ENCODE measurements around the gene LYSMD4.

DNA sequence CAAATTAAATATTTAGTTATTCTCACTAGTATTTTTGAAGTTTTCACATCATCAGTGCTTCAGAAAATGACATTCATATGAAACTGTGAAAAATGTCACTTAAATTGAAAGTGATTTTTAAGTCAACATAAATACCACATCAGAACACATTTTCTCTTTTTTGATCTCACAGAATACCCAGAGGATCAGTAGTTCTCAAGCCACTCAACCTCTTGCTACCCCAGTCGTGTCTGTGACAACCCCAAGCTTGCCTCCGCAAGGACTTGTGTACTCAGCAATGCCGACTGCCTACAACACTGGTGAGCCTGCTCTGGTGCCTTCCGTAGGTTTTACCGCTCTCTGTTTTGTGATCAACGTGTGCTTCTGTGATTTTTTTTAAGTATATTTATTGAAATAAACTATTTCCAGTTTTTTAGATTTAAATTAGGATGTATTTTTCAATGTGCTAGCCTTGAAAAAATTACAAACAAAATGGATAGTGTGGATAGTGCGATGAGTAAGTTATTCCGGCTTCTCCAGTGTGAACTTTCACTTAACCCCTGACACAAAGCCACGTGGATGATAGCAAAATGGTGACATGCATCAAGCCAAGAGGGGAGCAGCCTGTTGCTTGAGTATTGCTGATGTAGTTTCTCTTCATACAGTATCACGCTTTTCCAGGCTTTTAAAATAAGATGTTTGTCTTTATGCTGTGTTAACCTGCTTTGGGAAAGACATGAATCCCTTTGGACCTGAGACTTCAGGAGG lies 26.5 kb downstream of the LYSMD4 start:
- TF ChIP-seq, protein P1, sequence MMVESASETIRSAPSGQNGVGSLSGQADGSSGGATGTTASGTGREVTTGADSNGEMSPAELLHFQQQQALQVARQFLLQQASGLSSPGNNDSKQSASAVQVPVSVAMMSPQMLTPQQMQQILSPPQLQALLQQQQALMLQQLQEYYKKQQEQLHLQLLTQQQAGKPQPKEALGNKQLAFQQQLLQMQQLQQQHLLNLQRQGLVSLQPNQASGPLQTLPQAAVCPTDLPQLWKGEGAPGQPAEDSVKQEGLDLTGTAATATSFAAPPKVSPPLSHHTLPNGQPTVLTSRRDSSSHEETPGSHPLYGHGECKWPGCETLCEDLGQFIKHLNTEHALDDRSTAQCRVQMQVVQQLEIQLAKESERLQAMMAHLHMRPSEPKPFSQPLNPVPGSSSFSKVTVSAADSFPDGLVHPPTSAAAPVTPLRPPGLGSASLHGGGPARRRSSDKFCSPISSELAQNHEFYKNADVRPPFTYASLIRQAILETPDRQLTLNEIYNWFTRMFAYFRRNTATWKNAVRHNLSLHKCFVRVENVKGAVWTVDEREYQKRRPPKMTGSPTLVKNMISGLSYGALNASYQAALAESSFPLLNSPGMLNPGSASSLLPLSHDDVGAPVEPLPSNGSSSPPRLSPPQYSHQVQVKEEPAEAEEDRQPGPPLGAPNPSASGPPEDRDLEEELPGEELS (CRISPR knock-in tag; IDR thresholded peaks at IDR 0.05) = no peak
- TF ChIP-seq, protein P2, sequence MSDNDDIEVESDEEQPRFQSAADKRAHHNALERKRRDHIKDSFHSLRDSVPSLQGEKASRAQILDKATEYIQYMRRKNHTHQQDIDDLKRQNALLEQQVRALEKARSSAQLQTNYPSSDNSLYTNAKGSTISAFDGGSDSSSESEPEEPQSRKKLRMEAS (CRISPR knock-in tag; IDR thresholded peaks at IDR 0.05) = no peak
- TF ChIP-seq SMAD3 (CRISPR knock-in tag; IDR thresholded peaks at IDR 0.05; ENCODE audit: borderline replicate concordance) = no peak
- TF ChIP-seq RELA (CRISPR knock-in tag; IDR thresholded peaks at IDR 0.05; ENCODE audit: borderline replicate concordance) = no peak
- TF ChIP-seq ETV6 (CRISPR knock-in tag; IDR thresholded peaks at IDR 0.05) = no peak
- TF ChIP-seq, protein P3, sequence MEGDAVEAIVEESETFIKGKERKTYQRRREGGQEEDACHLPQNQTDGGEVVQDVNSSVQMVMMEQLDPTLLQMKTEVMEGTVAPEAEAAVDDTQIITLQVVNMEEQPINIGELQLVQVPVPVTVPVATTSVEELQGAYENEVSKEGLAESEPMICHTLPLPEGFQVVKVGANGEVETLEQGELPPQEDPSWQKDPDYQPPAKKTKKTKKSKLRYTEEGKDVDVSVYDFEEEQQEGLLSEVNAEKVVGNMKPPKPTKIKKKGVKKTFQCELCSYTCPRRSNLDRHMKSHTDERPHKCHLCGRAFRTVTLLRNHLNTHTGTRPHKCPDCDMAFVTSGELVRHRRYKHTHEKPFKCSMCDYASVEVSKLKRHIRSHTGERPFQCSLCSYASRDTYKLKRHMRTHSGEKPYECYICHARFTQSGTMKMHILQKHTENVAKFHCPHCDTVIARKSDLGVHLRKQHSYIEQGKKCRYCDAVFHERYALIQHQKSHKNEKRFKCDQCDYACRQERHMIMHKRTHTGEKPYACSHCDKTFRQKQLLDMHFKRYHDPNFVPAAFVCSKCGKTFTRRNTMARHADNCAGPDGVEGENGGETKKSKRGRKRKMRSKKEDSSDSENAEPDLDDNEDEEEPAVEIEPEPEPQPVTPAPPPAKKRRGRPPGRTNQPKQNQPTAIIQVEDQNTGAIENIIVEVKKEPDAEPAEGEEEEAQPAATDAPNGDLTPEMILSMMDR (IDR thresholded peaks at IDR 0.05) = no peak
